ENCODE measurements around the gene TARS1.

Gene TARS1

DNA sequence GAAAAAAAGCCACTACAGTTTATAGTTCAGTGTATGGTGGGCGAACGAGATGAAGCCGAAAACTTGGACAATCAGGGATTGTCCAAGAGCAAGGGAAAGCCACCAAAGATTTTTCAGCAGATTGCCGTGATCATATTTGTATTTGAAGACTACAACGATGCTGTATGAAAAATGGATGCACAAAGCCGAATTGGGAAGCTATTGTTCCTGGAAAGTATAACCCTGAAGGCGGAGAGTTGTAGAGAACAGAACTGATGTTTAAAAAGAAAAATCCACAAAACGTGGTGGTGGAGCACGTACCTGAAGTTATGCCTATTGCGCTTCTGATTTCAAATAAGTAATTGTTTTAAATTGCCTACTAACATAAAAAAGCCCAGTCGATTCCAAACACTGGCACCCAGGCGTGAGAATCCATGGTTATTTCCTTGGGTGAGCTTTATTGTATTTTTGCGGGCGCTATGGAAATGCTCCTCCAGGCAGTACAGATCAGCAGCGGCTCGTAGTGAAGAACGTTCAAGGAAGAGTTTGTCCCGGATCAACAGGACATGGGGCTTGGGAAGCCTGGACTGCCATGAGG is 772 bp upstream of the TARS1 start:
- DNase-seq (ENCODE audit: low spot score): no peak

DNA sequence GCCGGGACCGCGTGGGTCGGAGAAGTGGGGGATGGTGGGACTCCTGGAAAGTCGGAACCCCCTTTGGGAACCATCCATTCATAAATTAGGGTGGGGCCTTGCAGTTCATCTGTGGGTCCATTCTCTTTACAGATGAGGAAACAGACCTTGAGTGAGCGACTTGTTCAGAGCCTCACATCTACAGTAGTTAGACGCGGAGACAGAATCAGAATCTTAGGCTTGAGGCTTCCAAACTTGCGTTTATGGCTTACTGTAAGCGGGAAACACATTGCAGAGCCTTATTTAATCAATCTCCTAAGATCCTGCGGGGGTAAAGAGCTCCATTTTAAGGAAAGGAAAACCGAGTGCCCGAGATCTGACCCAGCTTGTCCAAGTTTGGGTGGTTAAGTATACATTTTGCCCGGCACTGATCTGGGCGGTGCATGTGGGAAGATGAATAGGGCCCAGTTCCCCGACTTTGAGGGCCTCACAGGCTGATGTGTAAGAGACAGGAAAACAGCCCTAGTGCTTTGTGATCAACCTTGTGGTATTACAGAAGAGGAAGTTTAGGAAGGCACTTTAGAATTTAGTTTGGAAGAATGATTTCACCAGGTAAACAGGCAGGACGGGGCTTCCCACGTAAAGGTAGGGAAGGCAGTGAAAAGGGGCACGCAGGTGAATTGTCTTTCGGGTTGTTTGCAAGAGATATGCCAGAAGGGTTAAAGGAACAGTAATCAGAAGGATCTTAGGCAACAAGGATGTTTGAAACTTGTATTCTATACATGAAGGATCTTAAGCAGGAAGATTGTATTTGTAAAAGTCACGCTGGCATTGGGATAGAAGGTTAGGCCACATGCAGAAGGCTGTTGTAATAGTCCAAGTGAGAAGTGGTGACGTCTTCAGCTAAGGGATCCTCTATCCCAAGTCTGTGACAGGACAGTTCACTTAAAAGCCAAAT is 744 bp downstream of the TARS1 start:
- DNase-seq (ENCODE audit: low spot score): peak; percentile 27

DNA sequence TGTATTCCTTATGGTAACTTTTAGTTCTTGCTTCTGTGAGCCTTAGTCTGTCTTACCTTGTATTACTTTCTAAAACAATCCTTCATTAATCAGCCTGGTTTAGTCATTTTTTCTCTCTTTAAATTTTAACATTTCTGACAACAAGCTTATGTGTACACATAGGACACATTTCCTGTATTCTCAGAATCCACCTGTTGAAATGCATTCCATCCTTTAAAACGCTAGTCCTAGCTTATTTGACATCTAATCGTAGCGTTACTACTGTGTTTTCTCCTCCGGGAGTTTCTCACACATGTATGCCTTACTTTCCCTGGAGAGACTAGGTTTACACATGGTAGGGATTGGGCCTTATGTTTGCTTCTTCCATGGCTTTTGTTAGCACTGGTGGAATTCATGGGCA is 3.8 kb downstream of the TARS1 start:
- DNase-seq (ENCODE audit: low spot score): no peak

DNA sequence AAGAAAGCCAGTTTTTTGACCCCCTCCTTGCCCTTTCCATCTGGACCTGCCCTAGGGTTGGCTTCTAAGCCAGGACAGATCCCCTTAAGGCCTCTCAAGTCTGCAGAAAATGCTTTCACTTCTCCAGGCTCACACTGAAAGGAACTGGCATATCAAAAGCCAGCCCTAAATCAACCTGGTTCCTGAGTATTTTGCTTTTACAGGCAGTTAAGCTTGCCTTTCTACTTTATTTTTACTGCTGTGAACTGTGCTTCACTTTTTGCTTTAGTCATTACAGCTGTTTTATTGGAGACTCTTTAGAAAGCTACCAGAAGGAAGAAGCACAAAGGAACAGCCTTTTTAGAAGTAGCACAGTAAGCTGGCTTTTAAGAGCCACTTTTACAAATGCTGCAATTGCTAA is 5.0 kb downstream of the TARS1 start:
- DNase-seq (ENCODE audit: low spot score): no peak

DNA sequence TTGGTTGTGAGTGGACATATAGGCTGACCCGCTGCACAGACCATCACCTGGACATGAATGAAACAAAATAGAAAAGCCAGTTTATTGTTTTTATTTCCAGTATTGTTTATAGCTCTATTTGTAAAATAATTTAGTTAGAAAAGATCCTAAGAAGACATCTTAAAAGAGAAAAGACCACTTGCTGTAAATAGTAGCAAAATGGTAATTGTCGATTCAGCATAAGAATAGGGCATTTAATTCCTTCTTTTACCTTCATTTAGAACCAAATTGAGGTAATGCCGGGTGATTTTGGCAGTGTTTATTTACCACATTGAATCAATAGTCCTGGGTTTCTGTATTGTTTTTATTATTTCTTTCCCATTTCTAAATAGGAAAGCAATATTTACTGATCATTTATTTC is 7.4 kb downstream of the TARS1 start:
- DNase-seq (ENCODE audit: low spot score): no peak

DNA sequence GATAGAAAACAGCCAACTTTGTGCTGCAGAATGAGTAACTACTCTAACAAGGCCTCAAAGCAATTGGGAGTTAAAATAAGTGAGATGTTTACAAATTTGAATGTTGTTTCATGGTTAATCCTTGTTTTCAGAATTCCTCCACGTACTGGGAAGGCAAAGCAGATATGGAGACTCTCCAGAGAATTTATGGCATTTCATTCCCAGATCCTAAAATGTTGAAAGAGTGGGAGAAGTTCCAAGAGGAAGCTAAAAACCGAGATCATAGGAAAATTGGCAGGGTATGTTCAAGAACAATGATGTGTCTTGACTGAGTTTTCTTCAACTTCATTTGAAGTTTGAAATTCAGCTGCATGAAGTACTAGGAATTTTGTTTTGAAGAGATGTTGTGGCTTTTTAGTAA is 16.4 kb downstream of the TARS1 start:
- no peak for DNase-seq (ENCODE audit: low spot score)

DNA sequence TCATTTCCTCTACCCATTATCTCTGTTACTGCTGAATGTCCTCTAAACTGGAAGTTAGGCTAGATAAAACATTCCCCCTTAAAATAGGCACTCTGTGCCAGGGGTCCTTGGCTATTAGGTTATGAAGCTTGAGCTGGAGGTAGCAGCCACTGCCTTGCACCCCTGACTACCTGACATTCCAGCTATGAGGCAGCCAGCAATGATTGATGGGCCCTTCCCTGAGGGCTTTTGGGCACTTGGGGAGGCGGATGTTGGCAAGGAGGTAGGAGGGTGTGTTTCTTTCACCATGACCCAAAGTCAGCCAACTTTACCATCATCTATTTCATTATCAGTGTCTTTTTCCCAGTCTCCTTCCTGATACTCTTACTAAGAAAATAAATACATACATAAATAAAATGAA is 17.1 kb downstream of the TARS1 start:
- no peak for DNase-seq (ENCODE audit: low spot score)

DNA sequence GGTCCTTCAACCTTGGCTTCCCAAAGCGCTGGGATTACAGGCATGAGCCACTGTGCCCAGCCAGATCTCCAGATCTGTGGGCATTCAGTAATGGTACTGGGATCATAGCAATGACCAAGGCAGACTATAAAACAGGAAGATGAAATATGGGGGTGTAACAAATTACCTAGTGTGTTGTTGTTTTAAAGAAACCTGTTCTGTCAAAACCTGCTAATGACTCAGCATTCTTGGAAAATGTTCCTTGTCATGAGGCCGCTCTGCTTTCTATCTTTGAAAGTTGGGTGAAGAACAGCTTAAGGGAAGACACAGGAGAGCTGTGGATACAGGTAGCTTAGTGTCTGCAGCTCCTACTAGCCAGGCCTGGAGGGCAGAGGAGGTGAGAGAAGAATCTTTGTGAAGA is 19.4 kb downstream of the TARS1 start:
- DNase-seq (ENCODE audit: low spot score): no peak

DNA sequence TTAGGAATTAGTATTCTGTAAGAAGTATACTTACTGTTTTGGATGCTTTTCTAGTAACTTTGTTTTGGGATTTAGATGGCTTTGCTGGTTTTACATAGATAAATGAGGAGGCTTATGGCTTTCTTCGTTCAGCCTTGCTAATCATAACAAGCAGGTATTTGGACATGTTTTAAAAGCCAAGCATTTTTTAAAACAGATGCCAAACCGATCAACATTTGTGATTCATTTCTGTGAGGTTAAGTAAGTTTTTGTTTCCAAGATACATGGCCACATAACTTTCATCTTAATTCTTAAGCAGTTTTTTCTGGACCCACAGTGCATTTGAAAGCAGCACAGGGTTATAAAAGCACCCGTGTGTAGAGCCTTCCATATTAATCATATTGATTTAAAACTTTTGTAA is 21.7 kb downstream of the TARS1 start:
- no peak for DNase-seq (ENCODE audit: low spot score)

DNA sequence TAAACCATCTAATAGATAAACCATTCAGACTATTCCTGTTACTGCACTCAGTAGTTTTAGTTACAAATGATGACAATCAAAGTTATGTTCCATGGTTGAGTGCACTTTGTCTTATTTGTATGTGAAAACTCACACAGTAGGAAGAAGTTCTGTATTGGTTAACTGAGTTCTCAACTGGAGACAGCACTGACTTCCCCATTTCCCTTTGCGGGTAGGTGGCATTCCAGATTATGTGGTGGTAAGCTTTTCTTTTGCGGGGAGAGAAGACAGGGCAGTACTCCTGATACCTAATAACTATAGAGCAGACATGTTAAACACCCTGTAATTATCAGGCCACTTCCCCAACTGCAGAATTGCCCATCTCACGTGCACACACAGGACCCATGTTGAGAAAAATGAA is 24.4 kb downstream of the TARS1 start:
- no peak for DNase-seq (ENCODE audit: low spot score)

DNA sequence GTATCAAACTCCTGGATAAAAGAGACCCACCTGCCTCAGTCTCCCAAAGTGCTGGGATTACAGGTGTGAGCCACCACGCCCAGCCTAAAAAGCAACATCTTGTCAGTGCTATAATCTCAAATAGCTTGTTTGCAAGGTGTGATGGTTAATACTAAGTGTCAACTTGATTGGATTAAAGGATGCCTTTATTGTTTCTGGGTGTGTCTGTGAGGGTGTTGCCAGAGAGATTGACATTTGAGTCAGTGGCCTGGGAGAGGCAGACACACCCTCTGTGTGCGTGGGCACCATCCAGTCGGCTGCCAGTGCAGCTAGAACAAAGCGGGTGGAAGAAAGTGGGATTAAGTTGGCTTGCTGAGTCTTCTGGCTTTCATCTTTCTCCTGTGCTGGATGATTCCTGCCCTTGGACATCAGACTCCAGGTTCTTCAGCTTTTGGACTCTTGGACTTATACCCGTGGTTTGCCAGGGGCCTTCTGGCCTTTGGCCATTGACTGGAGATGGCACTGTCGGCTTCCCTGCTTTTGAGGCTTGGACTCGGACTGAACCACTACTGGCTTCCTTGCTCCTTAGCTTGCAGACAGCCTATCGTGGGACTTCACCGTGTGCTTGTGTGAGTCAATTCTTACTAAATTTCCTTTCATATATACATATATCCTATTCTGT is 28.1 kb downstream of the TARS1 start:
- no peak for DNase-seq (ENCODE audit: low spot score)

DNA sequence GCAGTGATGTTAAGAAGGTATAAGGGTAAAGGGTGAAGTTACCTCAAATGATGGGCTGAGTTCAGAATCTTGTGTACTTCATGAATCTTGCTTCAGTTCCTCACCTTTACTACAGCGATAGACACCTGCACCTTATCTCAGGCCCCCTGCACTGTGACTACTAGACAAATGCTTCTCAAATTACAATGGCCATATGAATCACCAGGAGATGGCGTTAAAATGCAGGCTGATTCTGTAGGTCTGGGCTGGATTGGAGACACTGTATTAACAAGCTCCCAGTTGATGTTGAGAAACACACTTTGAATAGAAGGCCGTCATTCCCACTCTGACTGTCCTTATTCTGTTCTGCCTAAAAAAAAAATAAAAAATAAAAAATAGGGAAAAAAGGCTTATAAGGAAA is 29.8 kb downstream of the TARS1 start:
- DNase-seq (ENCODE audit: low spot score): no peak

DNA sequence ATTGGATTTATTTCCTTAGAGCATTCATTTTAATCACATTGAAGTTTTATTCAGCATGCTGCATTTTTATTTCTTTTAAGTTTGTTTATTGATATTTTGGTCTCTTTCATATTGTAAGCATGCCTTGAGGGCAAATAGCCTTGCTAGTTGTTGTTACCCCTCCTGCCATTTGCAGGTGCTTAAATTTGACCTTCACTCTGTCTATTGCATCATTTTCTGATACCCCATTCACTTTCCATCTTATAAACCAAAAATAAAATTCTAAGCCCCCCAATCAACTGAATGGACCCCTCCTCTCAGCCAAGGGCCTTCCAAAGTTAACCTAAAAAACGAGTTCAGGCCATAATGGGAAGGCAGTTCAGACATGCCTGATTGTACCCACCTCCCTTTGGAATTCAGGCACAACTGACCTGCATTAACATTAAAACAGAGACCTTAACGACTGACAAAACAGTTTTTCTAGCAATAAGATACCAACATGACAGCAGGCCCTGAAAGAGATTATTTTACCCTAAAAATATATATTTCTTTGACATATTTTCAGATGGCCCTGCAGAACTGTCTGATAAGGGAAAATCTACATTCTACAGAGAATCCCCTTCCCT is 32.1 kb downstream of the TARS1 start:
- DNase-seq (ENCODE audit: low spot score): no peak

DNA sequence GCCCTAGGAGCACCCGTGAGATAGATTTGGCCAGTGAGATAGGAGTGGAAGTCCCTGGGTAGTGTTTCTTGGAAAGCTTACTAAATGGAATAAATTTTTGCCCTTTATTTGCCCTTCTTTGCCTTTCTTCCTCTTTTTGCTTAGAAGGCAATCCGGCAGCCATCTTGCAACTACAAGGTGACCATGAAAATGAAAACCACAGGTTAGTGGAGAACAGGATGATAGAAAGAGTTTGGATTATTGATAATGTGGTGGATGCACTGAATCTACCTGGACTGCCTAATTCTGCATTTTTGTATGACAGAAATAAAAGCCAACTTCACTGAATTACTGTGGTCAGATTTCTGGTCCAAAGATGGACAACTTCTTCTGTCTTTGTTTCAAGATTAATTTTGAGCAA is 33.2 kb downstream of the TARS1 start:
- DNase-seq (ENCODE audit: low spot score): no peak

DNA sequence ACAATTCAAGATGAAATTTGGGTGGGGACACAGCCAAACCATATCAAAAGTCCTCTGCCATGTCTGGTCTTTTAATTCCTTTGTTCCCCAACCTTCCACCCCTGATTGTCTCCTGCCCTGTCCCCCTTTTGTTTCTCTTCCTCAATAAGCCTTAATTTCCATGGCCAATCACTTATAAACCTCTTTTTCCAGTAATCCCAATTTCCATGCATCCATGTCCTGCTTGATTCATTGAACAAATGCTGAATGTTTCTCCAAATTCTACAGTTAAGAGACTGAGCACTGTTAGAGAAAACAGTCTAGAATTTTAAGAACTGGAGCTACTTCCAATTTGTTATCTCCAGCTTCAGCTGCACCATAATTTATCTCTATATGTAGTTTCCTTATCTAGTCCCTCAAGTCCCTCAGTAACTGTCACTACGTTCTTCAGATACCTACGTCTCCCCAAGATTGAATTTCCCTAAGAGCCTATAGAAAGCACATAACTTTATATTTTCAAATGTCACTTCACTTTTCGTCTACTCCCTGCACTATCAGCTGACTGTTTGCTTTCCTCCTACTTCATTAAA is 34.2 kb downstream of the TARS1 start:
- DNase-seq (ENCODE audit: low spot score): no peak

DNA sequence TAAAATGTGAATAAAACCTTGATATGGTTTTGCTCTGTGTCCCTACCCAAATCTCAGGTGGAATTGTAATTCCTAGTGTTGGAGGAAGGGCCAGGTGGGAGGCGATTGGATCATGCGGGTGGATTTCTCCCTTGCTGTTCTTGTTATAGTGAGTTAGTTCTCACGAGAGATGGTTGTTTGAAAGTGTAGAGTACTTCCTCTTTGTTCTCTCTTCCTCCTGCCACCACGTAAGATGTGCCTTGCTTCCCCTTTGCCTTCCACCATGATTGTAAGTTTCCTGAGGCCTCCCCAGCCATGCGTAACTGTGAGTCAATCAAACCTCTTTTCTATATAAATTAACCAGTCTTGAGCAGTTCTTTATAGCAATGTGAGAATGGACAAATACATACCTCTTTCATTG is 34.9 kb downstream of the TARS1 start:
- DNase-seq (ENCODE audit: low spot score): no peak

DNA sequence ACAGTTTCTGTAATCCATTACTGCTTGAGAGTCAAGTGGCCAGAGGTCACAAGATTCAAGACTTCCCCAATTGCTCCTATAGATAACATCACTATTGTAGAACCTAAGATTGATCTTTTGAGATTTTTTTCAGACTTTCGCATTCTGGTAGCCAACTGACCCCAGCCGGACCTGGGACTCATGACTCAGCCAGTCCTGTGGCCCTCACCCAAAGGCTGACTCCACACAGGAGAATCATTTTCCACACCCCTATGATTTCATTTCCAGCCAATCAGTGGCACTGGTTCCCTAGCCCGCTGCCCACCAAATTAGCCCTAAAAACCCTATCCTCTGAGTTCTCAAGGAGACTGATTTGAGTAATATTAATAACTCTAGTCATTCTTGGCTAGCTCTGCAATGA is 36.2 kb downstream of the TARS1 start:
- no peak for DNase-seq (ENCODE audit: low spot score)

DNA sequence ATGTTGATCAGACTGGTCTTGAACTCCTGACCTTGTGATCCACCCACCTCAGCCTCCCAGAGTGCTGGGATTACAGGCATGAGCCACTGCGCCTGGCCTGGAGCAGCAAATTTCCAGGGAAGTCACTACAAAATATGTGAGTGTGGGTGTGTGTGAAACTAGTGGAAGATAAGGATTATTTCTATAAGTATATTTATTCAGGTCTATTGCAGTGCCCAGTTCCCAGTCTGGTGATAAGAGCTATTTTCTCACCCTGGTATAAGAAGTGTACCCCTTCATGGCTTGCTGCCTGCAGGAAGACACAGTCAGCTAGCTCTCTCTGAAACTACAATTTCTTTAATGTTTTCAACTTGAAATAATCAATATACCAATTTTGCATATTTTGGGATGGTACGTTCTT is 37.1 kb downstream of the TARS1 start:
- no peak for DNase-seq (ENCODE audit: low spot score)

DNA sequence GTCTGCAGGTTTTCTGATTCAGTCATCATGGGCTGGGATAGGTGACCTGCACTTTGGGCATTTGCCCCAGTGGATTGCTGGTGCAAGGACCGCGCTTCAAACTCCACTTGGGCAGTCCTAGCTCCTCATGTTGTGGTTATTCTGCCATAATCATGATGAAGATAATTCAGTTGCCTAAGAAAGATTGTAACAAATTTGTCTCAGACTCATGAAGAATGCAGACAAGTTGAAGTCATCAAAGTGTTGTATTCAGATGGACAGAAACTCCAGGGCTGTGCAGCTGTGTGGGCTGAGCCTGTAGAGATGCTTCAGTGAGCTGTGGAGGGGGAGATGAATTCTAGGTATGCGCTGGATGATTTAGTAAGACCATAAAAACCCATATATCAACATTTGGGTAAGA is 38.5 kb downstream of the TARS1 start:
- DNase-seq (ENCODE audit: low spot score): no peak

DNA sequence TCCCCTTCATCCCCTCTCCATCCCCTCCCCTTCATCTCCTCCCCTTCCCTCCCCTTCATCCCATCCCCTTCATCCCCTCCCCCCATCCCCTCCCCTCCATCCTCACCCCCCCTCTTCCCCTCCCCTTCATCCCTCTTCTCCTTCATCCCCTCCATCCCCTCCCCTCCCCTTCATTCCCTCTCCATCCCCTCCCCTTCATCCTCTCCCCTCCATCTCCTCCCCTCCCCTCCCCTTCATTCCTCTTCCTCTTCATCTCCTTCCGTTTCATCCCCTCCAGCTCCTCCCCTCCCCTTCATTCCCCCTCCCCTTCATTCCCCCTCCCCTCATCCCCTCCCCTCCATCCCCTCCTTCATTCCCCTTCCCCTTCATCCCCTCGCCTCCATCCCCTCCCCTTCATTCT is 40.1 kb downstream of the TARS1 start:
- DNase-seq (ENCODE audit: low spot score): no peak

DNA sequence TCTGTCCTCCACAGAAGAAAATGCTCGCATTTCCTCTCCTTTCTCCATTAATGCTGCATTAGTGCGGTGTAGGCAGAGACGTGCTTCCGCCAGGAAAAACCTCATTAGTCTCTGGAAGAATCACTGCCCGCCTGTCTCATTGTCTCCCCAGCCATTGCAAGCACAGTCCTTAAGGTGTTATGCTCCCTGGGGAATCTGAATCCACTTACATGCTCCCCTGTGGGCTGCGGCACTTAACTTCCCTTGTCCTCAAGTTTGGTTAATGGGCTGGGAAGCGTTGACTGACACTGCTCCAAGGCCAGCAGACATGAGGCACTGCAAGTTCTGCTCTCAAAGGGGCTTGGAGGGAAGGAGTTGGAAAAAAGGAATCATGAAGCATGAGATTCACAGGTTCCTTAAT is 41.6 kb downstream of the TARS1 start:
- no peak for DNase-seq (ENCODE audit: low spot score)

DNA sequence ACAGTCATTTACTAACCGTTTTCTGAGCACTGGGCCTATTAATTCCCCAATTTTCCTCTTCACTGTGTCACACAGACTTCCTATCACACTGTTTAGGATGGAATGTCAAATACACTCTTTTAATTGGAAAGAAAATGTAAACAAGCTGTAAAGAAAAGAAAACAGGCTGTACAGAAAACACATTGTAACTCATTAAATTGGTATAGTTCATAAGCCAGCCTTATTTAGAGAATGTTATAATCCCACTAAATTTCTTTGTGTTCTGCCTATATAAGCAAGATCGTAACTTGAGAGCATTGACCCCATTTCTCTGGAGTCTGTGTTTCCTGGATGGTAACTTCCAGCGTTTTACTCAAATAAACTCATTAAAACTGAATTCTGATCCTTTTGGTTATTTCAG is 46.5 kb downstream of the TARS1 start:
- DNase-seq (ENCODE audit: low spot score): no peak
